Mucosa of descending colon (tissue), 3 donors: ENCODE results near the gene GLRA2. TPM values are rescaled to one million over a fixed set of nuclear protein-coding genes. Genes with fewer than 3 reads are reported as not detected.
"Not testable (repeated sequence)": the region's sequence is repeated elsewhere in the genome, so short reads cannot be mapped to it uniquely, and the experiment has no call there.

Experiments
- ATAC-seq: fragments of 200-7000 bp; cut with Tn5 transposase; one replicate; pipeline ENCODE4 v1.9.1; 2020; ENCODE audit warnings: mild to moderate bottlenecking, moderate library complexity
- DNase-seq, 3 donors: peaks; one replicate each; pipeline ENCODE4 v3.0.0-alpha.2; 2020
- H3K36me3 ChIP-seq: fragments of 200-600 bp; one replicate; pipeline ENCODE4 v1.8.0; 2021; ENCODE audit warnings: low read depth, mild to moderate bottlenecking
- H3K4me1 ChIP-seq: fragments of 200-600 bp; one replicate; pipeline ENCODE4 v1.8.0; 2021; ENCODE audit warnings: low read depth, mild to moderate bottlenecking
- H3K4me3 ChIP-seq: fragments of 200-600 bp; one replicate; pipeline ENCODE4 v1.8.0; 2021; ENCODE audit warnings: mild to moderate bottlenecking
- H3K9me3 ChIP-seq: fragments of 200-600 bp; one replicate; pipeline ENCODE4 v1.8.0; 2021; ENCODE audit warnings: mild to moderate bottlenecking
- intact Hi-C, 2 donors: fragments of 100-400 bp; cut with DNase I in 1 of 2; cut with micrococcal nuclease in 1 of 2; formaldehyde crosslinking; loops; one replicate each; pipeline versions ENCODE4 v1.11.0 to v1.11.1; 2022; cut with DNase I, micrococcal nuclease
- total RNA-seq, 3 donors: library from RNA; stranded (reverse); fragmentation: NEBNext Ultra II Directional in 2 of 3; extraction: Animal tissue kit (Norgen Biotek cat#: 25700) in 2 of 3; gene quantifications; one replicate each; pipeline versions ENCODE4 v1.2.1 to v1.2.4, GENCODE V29; 2021 to 2023
- TF ChIP-seq, protein P1 (sequence below): fragments of 200-600 bp; IDR thresholded peaks from one replicate; pipeline ENCODE4 v1.8.0; 2022; ENCODE audit warnings: antibody characterized with exemption, mild to moderate bottlenecking
- donor health status: DM: no; HTN: no; CAD: no; lungs with moderate emphysema.
- donor health status: DM: no; HTN: no; CAD: no.
- donor health status: DM: no; HTN: yes; CAD: no.

Gene GLRA2
- total RNA-seq, 3 donors from 2014 or later = 0.57 to 3.2 (median 1.5) TPM

DNA sequence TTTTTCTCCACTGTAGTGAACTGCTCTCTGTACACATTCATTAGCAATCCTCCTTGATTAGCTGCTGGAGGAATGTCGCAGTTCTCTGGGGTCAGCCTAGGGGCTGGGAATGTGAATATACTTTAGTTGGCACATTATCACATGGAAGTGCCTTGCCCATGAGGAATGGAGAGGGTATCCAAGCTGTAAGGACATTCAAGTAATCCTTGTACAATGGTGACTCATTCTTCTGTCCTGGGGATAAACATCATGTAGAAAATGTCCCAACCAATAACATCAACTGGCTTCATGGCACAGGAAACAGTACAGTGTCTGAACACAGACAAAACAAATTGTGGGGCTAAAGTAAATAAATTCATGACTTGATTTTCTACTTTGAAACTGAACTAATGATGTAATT, 147.1 kb downstream of the GLRA2 start:
- no peak for ATAC-seq

DNA sequence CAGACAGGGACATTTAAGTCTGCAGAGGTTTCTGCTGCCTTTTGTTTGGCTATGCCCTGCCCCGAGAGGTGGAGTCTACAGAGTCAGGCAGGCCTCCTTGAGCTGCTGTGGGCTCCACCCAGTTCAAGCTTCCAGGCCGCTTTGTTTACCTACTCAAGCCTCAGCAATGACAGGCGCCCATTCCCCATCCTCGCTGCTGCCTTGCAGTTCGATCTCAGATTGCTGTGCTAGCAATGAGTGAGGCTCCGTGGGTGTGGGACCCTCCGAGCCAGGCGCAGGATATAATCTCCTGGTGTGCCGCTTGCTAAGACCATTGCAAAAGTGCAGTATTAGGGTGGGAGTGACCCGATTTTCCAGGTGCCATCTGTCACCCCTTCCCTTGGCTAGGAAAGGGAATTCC, 159.0 kb downstream of the GLRA2 start:
- DNase-seq, H3K4me3 ChIP-seq, H3K4me1 ChIP-seq, H3K9me3 ChIP-seq, H3K36me3 ChIP-seq, intact Hi-C loops, ATAC-seq: not testable (repeated sequence)

More for the DNA sequence above, 147.1 kb downstream of the GLRA2 start:
- DNase-seq = no peak
- intact Hi-C loops = no loop called here
- H3K36me3 ChIP-seq = no peaks in the 10 kb centered on the region
- peaks cover 2% of the 10 kb centered on the region for H3K4me1 ChIP-seq
- TF ChIP-seq, protein P1, sequence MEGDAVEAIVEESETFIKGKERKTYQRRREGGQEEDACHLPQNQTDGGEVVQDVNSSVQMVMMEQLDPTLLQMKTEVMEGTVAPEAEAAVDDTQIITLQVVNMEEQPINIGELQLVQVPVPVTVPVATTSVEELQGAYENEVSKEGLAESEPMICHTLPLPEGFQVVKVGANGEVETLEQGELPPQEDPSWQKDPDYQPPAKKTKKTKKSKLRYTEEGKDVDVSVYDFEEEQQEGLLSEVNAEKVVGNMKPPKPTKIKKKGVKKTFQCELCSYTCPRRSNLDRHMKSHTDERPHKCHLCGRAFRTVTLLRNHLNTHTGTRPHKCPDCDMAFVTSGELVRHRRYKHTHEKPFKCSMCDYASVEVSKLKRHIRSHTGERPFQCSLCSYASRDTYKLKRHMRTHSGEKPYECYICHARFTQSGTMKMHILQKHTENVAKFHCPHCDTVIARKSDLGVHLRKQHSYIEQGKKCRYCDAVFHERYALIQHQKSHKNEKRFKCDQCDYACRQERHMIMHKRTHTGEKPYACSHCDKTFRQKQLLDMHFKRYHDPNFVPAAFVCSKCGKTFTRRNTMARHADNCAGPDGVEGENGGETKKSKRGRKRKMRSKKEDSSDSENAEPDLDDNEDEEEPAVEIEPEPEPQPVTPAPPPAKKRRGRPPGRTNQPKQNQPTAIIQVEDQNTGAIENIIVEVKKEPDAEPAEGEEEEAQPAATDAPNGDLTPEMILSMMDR = no peak
- no peak overlapping the region for H3K4me3 ChIP-seq
- H3K9me3 ChIP-seq = no peaks in the 10 kb centered on the region

DNA sequence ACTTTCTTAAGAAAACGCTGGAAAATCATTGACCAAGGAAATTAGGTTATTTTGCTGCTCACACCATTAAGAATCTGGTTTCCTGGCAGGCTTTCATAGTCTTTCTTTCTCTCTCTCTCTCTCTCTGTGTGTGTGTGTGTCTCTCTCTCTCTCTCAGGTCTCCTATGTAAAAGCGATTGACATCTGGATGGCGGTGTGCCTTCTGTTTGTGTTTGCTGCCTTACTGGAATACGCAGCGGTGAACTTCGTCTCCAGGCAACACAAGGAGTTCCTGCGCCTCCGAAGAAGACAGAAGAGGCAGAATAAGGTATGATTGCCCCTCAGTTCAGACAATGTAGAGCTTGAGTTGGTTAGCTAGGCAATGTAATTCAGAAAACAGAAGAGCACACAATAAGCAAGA, 161.2 kb downstream of the GLRA2 start:
- TF ChIP-seq, protein P1 = no peak
- no peak for DNase-seq
- intact Hi-C loops = no loop called here
- Histone ChIP-seq H3K4me3 (no peak overlapping the region), H3K36me3 (no peaks in the 10 kb centered on the region), H3K9me3 (no peaks in the 10 kb centered on the region), H3K4me1 (no peaks in the 10 kb centered on the region)
- no peak for ATAC-seq

DNA sequence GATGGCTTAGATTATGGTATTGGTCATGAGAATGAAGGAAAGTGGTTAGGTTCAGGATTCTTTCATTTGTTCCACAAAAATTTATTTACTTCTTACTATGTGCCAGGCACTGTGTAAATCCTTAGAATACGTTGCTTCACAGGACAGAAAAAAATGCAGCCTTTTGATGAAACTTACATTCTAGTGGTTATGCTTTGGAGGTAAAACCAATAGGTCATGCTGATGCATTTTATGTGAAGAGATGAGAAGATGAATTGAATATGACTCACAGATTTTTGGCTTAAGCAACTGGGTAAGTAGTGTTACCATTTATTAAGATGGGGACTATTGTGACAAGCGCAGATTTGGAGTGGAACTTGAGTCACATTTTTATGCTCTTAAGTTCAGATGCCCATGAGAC, 165.3 kb downstream of the GLRA2 start:
- Histone ChIP-seq H3K36me3 (no peaks in the 10 kb centered on the region), H3K9me3 (no peaks in the 10 kb centered on the region), H3K4me3 (no peak overlapping the region), H3K4me1 (no peaks in the 10 kb centered on the region)
- no peak for DNase-seq
- TF ChIP-seq, protein P1 = no peak
- no peak for ATAC-seq
- intact Hi-C loops = no loop called here

DNA sequence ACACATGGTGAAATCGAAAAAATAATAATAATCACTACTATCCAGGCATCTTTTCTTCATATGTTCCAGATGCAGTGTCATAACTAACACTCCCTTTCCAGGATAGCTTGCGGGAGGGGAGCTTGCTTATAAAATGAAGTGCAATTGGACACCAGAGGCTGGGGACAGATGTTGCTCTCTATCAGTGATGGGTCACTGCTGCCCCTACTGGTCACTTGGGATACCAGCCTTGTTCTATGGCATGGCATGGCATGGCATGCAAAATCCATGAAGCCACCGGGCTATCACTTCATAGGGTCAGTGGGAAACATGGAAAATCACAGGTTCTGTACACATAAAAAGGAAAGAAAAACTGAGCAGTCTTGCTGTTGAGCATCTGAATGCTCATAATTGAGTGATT, 168.1 kb downstream of the GLRA2 start:
- DNase-seq (peak in 2 of 3 donors; percentile 27 to 58), ATAC-seq (peak; percentile 78)
- intact Hi-C loops = no loop called here
- H3K36me3 ChIP-seq = no peaks in the 10 kb centered on the region
- H3K4me3 ChIP-seq = no peak overlapping the region
- H3K9me3 ChIP-seq = no peaks in the 10 kb centered on the region
- no peaks in the 10 kb centered on the region for H3K4me1 ChIP-seq
- TF ChIP-seq, protein P1 = no peak

DNA sequence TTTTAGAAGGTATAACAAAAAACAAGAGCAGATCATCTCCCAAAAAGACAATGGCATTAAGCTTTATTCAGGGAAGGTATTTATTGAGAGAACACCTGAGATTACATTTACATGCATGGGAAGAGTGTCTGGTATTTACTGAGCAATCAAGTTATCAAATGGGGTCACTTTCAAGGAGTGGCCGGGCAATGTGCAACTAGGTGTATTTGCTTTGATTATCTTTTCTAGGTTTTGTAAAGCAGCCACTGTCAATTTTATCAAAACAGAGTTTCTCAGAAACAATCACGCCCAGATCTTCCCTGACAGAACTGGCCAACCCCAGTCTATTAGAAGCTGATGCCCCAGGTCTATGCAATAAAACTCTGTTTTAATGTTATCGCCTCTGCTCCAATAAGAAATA, 169.5 kb downstream of the GLRA2 start:
- DNase-seq (peak in 1 of 3 donors; percentile 16), ATAC-seq (peak; percentile 38)
- intact Hi-C loops = no loop called here

More for the DNA sequence above, 169.5 kb downstream of the GLRA2 start:
- Histone ChIP-seq H3K4me3 (no peak overlapping the region), H3K9me3 (no peaks in the 10 kb centered on the region), H3K4me1 (no peaks in the 10 kb centered on the region), H3K36me3 (no peaks in the 10 kb centered on the region)
- TF ChIP-seq, protein P1 = no peak
